ES-I3 (cell line): ENCODE results near the gene PLB1.

ENCODE experiments used
- H3K36me3 ChIP-seq: 2 replicates; pipeline ENCODE4 v1.6.1; 2013; ENCODE audit warnings: mild to moderate bottlenecking, low read length, control low read depth, moderate library complexity; ENCODE audit not compliant: insufficient read depth
- H3K4me1 ChIP-seq: 2 replicates; pipeline ENCODE4 v1.6.1; 2013; ENCODE audit warnings: mild to moderate bottlenecking, control low read depth, low read length; ENCODE audit not compliant: insufficient read depth
- H3K9ac ChIP-seq: 2 replicates; pipeline ENCODE4 v1.6.1; 2013; ENCODE audit warnings: low read depth, mild to moderate bottlenecking, low read length, moderate library complexity
- H3K9me3 ChIP-seq: 2 replicates; pipeline ENCODE4 v1.6.1; 2013; ENCODE audit warnings: mild to moderate bottlenecking, low read length, moderate library complexity; ENCODE audit not compliant: control insufficient read depth, insufficient read depth

Gene PLB1

GRCh38 chr2:28636491-28636890, 140.6 kb downstream of the PLB1 start:
- no peak overlapping the region for H3K9ac ChIP-seq
- no peaks in the 10 kb centered on the region for H3K4me1 ChIP-seq
- H3K9me3 ChIP-seq, result no peaks in the 10 kb centered on the region
- H3K36me3 ChIP-seq, result no peaks in the 10 kb centered on the region

GRCh38 chr2:28637066-28638047, 141.5 kb downstream of the PLB1 start:
- Histone ChIP-seq H3K4me1 (no peaks in the 10 kb centered on the region), H3K36me3 (no peaks in the 10 kb centered on the region), H3K9ac (no peak overlapping the region), H3K9me3 (no peaks in the 10 kb centered on the region)

- Histone ChIP-seq H3K9ac (no peak overlapping the region), H3K36me3 (no peaks in the 10 kb centered on the region), H3K4me1 (no peaks in the 10 kb centered on the region), H3K9me3 (no peaks in the 10 kb centered on the region)
Observed at GRCh38 chr2:28638102-28638501, 142.2 kb downstream of the PLB1 start.

- Histone ChIP-seq H3K9me3 (no peaks in the 10 kb centered on the region), H3K4me1 (peaks cover 3% of the 10 kb centered on the region; the same call in 1 of the 2 replicates), H3K9ac (no peak overlapping the region), H3K36me3 (no peaks in the 10 kb centered on the region)
Observed at GRCh38 chr2:28639092-28639691, 143.3 kb downstream of the PLB1 start.

GRCh38 chr2:28639836-28640235, 144.0 kb downstream of the PLB1 start:
- H3K9ac ChIP-seq, result no peak overlapping the region
- peaks cover 7% of the 10 kb centered on the region; the same call in 1 of the 2 replicates for H3K4me1 ChIP-seq
- no peaks in the 10 kb centered on the region for H3K9me3 ChIP-seq
- no peaks in the 10 kb centered on the region for H3K36me3 ChIP-seq

GRCh38 chr2:28640260-28640907, 144.5 kb downstream of the PLB1 start:
- no peaks in the 10 kb centered on the region for H3K36me3 ChIP-seq
- no peaks in the 10 kb centered on the region for H3K9me3 ChIP-seq
- H3K9ac ChIP-seq, result no peak overlapping the region
- peaks cover 7% of the 10 kb centered on the region; the same call in 1 of the 2 replicates for H3K4me1 ChIP-seq

- no peak overlapping the region for H3K9ac ChIP-seq
- no peaks in the 10 kb centered on the region for H3K9me3 ChIP-seq
- H3K36me3 ChIP-seq, result no peaks in the 10 kb centered on the region
- peaks cover 7% of the 10 kb centered on the region; the same call in 1 of the 2 replicates for H3K4me1 ChIP-seq
Observed at GRCh38 chr2:28640908-28641300, 145.0 kb downstream of the PLB1 start.

- Histone ChIP-seq H3K9me3 (no peaks in the 10 kb centered on the region), H3K4me1 (peaks cover 7% of the 10 kb centered on the region; the same call in 1 of the 2 replicates), H3K36me3 (no peaks in the 10 kb centered on the region), H3K9ac (no peak overlapping the region)
Observed at GRCh38 chr2:28642796-28643195, 146.9 kb downstream of the PLB1 start.

GRCh38 chr2:28643327-28643726, 147.5 kb downstream of the PLB1 start:
- no peak overlapping the region for H3K9ac ChIP-seq
- H3K36me3 ChIP-seq, result no peaks in the 10 kb centered on the region
- H3K4me1 ChIP-seq, result peaks cover 7% of the 10 kb centered on the region; the same call in 1 of the 2 replicates
- no peaks in the 10 kb centered on the region for H3K9me3 ChIP-seq

GRCh38 chr2:28643911-28644334, 148.1 kb downstream of the PLB1 start:
- Histone ChIP-seq H3K36me3 (no peaks in the 10 kb centered on the region), H3K9me3 (no peaks in the 10 kb centered on the region), H3K4me1 (peaks cover 7% of the 10 kb centered on the region; the same call in 1 of the 2 replicates), H3K9ac (no peak overlapping the region)

- Histone ChIP-seq H3K4me1 (peaks cover 11% of the 10 kb centered on the region; the same call in 1 of the 2 replicates), H3K9me3 (no peaks in the 10 kb centered on the region), H3K9ac (no peak overlapping the region), H3K36me3 (no peaks in the 10 kb centered on the region)
Observed at GRCh38 chr2:28644760-28645159, 148.9 kb downstream of the PLB1 start.

GRCh38 chr2:28645553-28645952, 149.7 kb downstream of the PLB1 start:
- Histone ChIP-seq H3K4me1 (peaks cover 11% of the 10 kb centered on the region; the same call in 1 of the 2 replicates), H3K36me3 (no peaks in the 10 kb centered on the region), H3K9ac (no peak overlapping the region), H3K9me3 (no peaks in the 10 kb centered on the region)

GRCh38 chr2:28647682-28648081, 151.8 kb downstream of the PLB1 start:
- Histone ChIP-seq H3K9me3 (no peaks in the 10 kb centered on the region), H3K4me1 (peaks cover 11% of the 10 kb centered on the region; the same call in 1 of the 2 replicates), H3K9ac (no peak overlapping the region), H3K36me3 (no peaks in the 10 kb centered on the region)

- H3K4me1 ChIP-seq, result peaks cover 11% of the 10 kb centered on the region; the same call in 1 of the 2 replicates
Observed at GRCh38 chr2:28648147-28648546, 152.3 kb downstream of the PLB1 start.

More at GRCh38 chr2:28648147-28648546, 152.3 kb downstream of the PLB1 start:
- Histone ChIP-seq H3K9ac (no peak overlapping the region), H3K9me3 (no peaks in the 10 kb centered on the region), H3K36me3 (no peaks in the 10 kb centered on the region)
